ENCODE data around the gene IGSF10. TPM values are rescaled to one million over a fixed set of nuclear protein-coding genes. Genes with fewer than 3 reads are reported as not detected.

IGSF10 gene
- total and polyA plus RNA-seq, 2 of the 13 experiments (the other 11 are each of a cell fraction or from before 2014, with no cell fraction given), result 0.16 TPM; not detected in 1

DNA sequence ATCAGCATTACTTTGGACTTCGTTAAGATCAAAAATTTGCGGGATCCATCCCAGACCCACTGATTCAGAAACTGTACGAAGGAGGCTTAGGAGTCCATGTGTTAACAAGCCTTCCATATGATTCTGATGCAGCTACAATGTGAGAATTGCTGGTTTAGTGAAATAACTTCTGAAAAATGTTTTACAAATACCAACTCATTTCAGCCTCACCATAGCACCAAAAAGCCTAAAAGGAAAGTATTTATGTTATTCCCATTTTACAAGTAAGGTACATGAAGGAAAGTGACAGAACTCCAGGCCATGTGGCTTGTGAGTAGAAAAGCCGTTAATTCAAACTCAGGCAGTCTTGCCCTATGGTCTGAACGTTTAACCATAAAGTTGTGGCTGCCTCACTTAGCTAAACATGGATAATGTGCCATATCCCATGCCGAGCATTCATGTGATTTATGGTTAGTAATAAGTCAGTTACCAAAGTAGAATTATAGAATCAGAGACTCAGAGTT, 1.5 kb upstream of the IGSF10 start:
- CTCF ChIA-PET (ENCODE audit: low intra/inter-chr PET ratio, low total read pairs), result no interaction called here
- H3K4me3 ChIP-seq (replicated peaks in 1 of 3; ENCODE audit: insufficient read depth in 1 of 3, low read depth in 2 of 3, low read length in 3 of 3), result no peak overlapping the region
- ATAC-seq (no peak), FAIRE-seq (no peak), DNase-seq (ENCODE audit: low spot score) (no peak)
- no peaks in the 10 kb centered on the region for H3K79me2 ChIP-seq (ENCODE audit: insufficient read depth, low read length)
- intact Hi-C loops (cut with micrococcal nuclease; ENCODE audit: unreplicated experiment), result no loop called here
- in situ Hi-C loops (cut with HindIII; ENCODE audit: extremely low pct_ligation_motif_present, low pct_unique_long_range_greater_than_20kb), result loop anchor here (10.0 kb wide), 1 partner anchor 372 kb away; no protein-coding TSS in a partner anchor
- H3K27me3 ChIP-seq (ENCODE audit: control insufficient read depth in 1 of 2, insufficient read depth in 2 of 2, low read length in 2 of 2), result peaks cover 1 to 46% of the 10 kb centered on the region in 2 experiments
- no peaks in the 10 kb centered on the region for H3K4me1 ChIP-seq (ENCODE audit: insufficient read depth, low read length)
- no peaks in the 10 kb centered on the region for H4K20me1 ChIP-seq (ENCODE audit: insufficient read depth, low read length)
- H3K9ac ChIP-seq (ENCODE audit: insufficient read depth, low read depth, low read length), result no peak overlapping the region
- TF ChIP-seq RFX1 (IDR thresholded peaks at IDR 0.05) (no peak), EZH2 (conservative IDR thresholded peaks at IDR 0.05; ENCODE audit: low read depth, low read length) (peak; percentile 98)
- no peak overlapping the region for H2AFZ ChIP-seq (ENCODE audit: low read length)
- H3K9me3 ChIP-seq (ENCODE audit: low read length), result no peaks in the 10 kb centered on the region
- no peak overlapping the region for H3K4me2 ChIP-seq (ENCODE audit: low read depth, low read length)
- H3K27ac ChIP-seq (ENCODE audit: extremely low read length, insufficient read depth, low read length), result no peak overlapping the region
- no peaks in the 10 kb centered on the region for H3K36me3 ChIP-seq (replicated peaks in 1 of 2; ENCODE audit: control insufficient read depth in 1 of 2, insufficient read depth in 2 of 2, low read length in 2 of 2)
- POLR2A ChIA-PET, result no interaction called here
- 6% methylated on average over 6 of the region's 6 CpGs for WGBS (ENCODE audit: low lambda C conversion rate)
- no TSS peak for BruUV-seq (replicated peaks)

DNA sequence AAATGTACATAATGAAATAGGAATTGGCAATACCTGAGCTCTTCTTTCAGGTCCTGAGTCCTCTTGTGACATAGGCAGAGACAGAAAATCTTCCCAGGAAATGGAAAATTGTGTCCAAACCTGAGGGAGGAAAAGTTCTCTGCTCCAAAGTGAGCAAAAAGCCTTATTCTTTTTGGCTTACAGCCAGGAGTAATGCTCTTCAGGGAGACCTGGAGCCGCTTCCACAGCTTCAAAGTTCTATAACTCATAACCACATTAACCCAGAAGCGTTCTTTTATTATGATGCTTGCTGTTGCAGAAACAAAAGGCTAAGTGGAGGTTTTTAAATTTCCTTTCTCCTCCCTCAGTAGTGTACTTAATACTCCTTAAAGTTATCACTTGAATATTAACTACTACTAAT, 633 bp downstream of the IGSF10 start:
- FAIRE-seq, result no peak
- in situ Hi-C loops (cut with HindIII; ENCODE audit: extremely low pct_ligation_motif_present, low pct_unique_long_range_greater_than_20kb), result loop anchor here (10.0 kb wide), 1 partner anchor 375 kb away; no protein-coding TSS in a partner anchor
- no TSS peak for BruUV-seq (replicated peaks)

More for the DNA sequence above, 633 bp downstream of the IGSF10 start:
- Histone ChIP-seq H3K9me3 (ENCODE audit: low read length) (no peaks in the 10 kb centered on the region), H2AFZ (ENCODE audit: low read length) (peak overlapping the region; percentile 27), H3K27ac (ENCODE audit: extremely low read length, insufficient read depth, low read length) (no peak overlapping the region), H3K27me3 (ENCODE audit: control insufficient read depth in 1 of 2, insufficient read depth in 2 of 2, low read length in 2 of 2) (peaks cover 1 to 46% of the 10 kb centered on the region in 2 experiments), H3K36me3 (replicated peaks in 1 of 2; ENCODE audit: control insufficient read depth in 1 of 2, insufficient read depth in 2 of 2, low read length in 2 of 2) (no peaks in the 10 kb centered on the region), H3K4me1 (ENCODE audit: insufficient read depth, low read length) (no peaks in the 10 kb centered on the region), H3K9ac (ENCODE audit: insufficient read depth, low read depth, low read length) (no peak overlapping the region), H4K20me1 (ENCODE audit: insufficient read depth, low read length) (no peaks in the 10 kb centered on the region), H3K4me3 (replicated peaks in 1 of 3; ENCODE audit: insufficient read depth in 1 of 3, low read depth in 2 of 3, low read length in 3 of 3) (no peak overlapping the region), H3K4me2 (ENCODE audit: low read depth, low read length) (no peak overlapping the region), H3K79me2 (ENCODE audit: insufficient read depth, low read length) (no peaks in the 10 kb centered on the region)
- intact Hi-C loops (cut with micrococcal nuclease; ENCODE audit: unreplicated experiment), result no loop called here
- WGBS (ENCODE audit: low lambda C conversion rate), result 5% methylated on average over 2 of the region's 2 CpGs
- TF ChIP-seq ZNF12 (CRISPR knock-in tag; IDR thresholded peaks at IDR 0.05), result no peak
- no peak for TF ChIP-seq NFYB (CRISPR knock-in tag; IDR thresholded peaks at IDR 0.05)
- TF ChIP-seq, protein P1, sequence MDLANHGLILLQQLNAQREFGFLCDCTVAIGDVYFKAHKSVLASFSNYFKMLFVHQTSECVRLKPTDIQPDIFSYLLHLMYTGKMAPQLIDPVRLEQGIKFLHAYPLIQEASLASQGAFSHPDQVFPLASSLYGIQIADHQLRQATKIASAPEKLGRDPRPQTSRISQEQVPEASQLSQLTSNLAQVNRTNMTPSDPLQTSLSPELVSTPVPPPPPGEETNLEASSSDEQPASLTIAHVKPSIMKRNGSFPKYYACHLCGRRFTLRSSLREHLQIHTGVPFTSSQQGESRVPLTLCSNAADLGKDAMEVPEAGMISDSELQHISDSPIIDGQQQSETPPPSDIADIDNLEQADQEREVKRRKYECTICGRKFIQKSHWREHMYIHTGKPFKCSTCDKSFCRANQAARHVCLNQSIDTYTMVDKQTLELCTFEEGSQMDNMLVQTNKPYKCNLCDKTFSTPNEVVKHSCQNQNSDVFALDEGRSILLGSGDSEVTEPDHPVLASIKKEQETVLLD (CRISPR knock-in tag; IDR thresholded peaks at IDR 0.05; ENCODE audit: low read depth), result no peak
- TF ChIP-seq FOXA3 (CRISPR knock-in tag; IDR thresholded peaks at IDR 0.05), result no peak
- no peak for TF ChIP-seq EZH2 (conservative IDR thresholded peaks at IDR 0.05; ENCODE audit: low read depth, low read length)
- no peak for TF ChIP-seq TBX3 (IDR thresholded peaks at IDR 0.05; ENCODE audit: borderline replicate concordance)
- TF ChIP-seq U2AF2 (IDR thresholded peaks at IDR 0.05; ENCODE audit: low read depth, low read length), result no peak
- TF ChIP-seq HNF4A (CRISPR knock-in tag; IDR thresholded peaks at IDR 0.05), result no peak
- TF ChIP-seq, protein P2, sequence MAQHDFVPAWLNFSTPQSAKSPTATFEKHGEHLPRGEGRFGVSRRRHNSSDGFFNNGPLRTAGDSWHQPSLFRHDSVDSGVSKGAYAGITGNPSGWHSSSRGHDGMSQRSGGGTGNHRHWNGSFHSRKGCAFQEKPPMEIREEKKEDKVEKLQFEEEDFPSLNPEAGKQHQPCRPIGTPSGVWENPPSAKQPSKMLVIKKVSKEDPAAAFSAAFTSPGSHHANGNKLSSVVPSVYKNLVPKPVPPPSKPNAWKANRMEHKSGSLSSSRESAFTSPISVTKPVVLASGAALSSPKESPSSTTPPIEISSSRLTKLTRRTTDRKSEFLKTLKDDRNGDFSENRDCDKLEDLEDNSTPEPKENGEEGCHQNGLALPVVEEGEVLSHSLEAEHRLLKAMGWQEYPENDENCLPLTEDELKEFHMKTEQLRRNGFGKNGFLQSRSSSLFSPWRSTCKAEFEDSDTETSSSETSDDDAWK (CRISPR knock-in tag; IDR thresholded peaks at IDR 0.05), result no peak
- no peak for TF ChIP-seq BRCA1 (CRISPR knock-in tag; IDR thresholded peaks at IDR 0.05)
- TF ChIP-seq HOXA7 (CRISPR knock-in tag; IDR thresholded peaks at IDR 0.05), result no peak
- no peak for TF ChIP-seq PHF21A (CRISPR knock-in tag; IDR thresholded peaks at IDR 0.05)
- no peak for TF ChIP-seq MBNL3 (CRISPR knock-in tag; conservative IDR thresholded peaks at IDR 0.05)
- no peak for TF ChIP-seq SOX6 (IDR thresholded peaks at IDR 0.05)
- no peak for TF ChIP-seq SOX6 (CRISPR knock-in tag; IDR thresholded peaks at IDR 0.05)
- no peak for DNase-seq (ENCODE audit: low spot score)
- ATAC-seq, result no peak
- ChIA-PET POLR2A (no interaction called here), CTCF (ENCODE audit: low intra/inter-chr PET ratio, low total read pairs) (no interaction called here)

Measured in HepG2 (cell line).